Natural killer cell (primary cell): ENCODE data around the gene SPECC1. TPM values are rescaled to one million over a fixed set of nuclear protein-coding genes. Genes with fewer than 3 reads are reported as not detected.

Experiments
- ATAC-seq, 3 donors: fragments of 150-1000 bp in 2 of 3; fragments of 200-7000 bp in 1 of 3; cut with Tn5 transposase; 1 replicate in 1 of 3; 2 replicates in 2 of 3; pipeline ENCODE4 v1.10.0; 2021; ENCODE audit warnings: mild to moderate bottlenecking in 2 of 3, moderate library complexity in 2 of 3
- DNase-seq, 2 donors: peaks; one replicate each; pipeline versions ENCODE4 v3.0.0 to v3.0.0-alpha.2; 2013 to 2021; ENCODE audit warnings: mixed read lengths in 1 of 2
- H3K27ac ChIP-seq: one replicate; pipeline ENCODE4 v1.5.1; 2013; ENCODE audit warnings: mild to moderate bottlenecking, low read length
- H3K27me3 ChIP-seq: one replicate; pipeline ENCODE4 v1.6.1; 2013; ENCODE audit warnings: low read length; ENCODE audit not compliant: control insufficient read depth, insufficient read depth
- H3K36me3 ChIP-seq: one replicate; pipeline ENCODE4 v1.6.1; 2013; ENCODE audit warnings: low read length; ENCODE audit not compliant: control insufficient read depth, insufficient read depth
- H3K4me1 ChIP-seq: one replicate; pipeline ENCODE4 v1.6.1; 2013; ENCODE audit warnings: low read length; ENCODE audit not compliant: control insufficient read depth, insufficient read depth
- H3K4me3 ChIP-seq: one replicate; pipeline ENCODE4 v1.5.1; 2013; ENCODE audit warnings: low read length
- H3K9me3 ChIP-seq: one replicate; pipeline ENCODE4 v1.6.1; 2013; ENCODE audit warnings: low read length; ENCODE audit not compliant: control insufficient read depth, insufficient read depth
- H3K27ac Mint-ChIP-seq, 2 donors: one replicate each; pipeline ENCODE4 v1.8.0; 2022; ENCODE audit warnings: mild to moderate bottlenecking in 2 of 2, mixed read lengths in 2 of 2, moderate library complexity in 1 of 2
- H3K27me3 Mint-ChIP-seq, 2 donors: one replicate each; pipeline ENCODE4 v1.8.0; 2022; ENCODE audit warnings: low read depth in 2 of 2, mixed read lengths in 2 of 2
- H3K36me3 Mint-ChIP-seq: one replicate; pipeline ENCODE4 v1.8.0; 2022; ENCODE audit warnings: mixed read lengths
- H3K4me1 Mint-ChIP-seq, 2 donors: one replicate each; pipeline ENCODE4 v1.8.0; 2022; ENCODE audit warnings: mixed read lengths in 2 of 2
- H3K4me3 Mint-ChIP-seq: one replicate; pipeline ENCODE4 v1.8.0; 2022; ENCODE audit warnings: mild to moderate bottlenecking, moderate library complexity, mixed read lengths
- H3K9me3 Mint-ChIP-seq, 2 donors: one replicate each; pipeline ENCODE4 v1.8.0; 2022; ENCODE audit warnings: mixed read lengths in 2 of 2
- WGBS: methylation state at CpG from one replicate; pipeline ENCODE4 v1.1.7; 2013; ENCODE audit warnings: missing lambda C conversion rate; ENCODE audit not compliant: insufficient coverage; 5-methylcytosine and 5-hydroxymethylcytosine counted together
- intact Hi-C: fragments of 100-400 bp; cut with micrococcal nuclease; formaldehyde crosslinking; loops from one replicate; pipeline ENCODE4 v1.14.2; 2022
- total RNA-seq, 4 donors: library from RNA; stranded (reverse); fragments of 120-200 nt in 1 of 4; gene quantifications; one replicate each; pipeline versions ENCODE4 v1.2.3 to v1.2.4, GENCODE V29; 2013 to 2022
- TF ChIP-seq, protein P1 (sequence below): fragments of 200-600 bp; IDR thresholded peaks from one replicate; pipeline ENCODE4 v1.8.0; 2022; ENCODE audit warnings: antibody characterized with exemption

Gene SPECC1
- total RNA-seq, 3 donors from 2014 or later (not counting 1 experiment from before 2014, with no cell fraction given): 29.3 to 45.1 (median 37.2) TPM

DNA sequence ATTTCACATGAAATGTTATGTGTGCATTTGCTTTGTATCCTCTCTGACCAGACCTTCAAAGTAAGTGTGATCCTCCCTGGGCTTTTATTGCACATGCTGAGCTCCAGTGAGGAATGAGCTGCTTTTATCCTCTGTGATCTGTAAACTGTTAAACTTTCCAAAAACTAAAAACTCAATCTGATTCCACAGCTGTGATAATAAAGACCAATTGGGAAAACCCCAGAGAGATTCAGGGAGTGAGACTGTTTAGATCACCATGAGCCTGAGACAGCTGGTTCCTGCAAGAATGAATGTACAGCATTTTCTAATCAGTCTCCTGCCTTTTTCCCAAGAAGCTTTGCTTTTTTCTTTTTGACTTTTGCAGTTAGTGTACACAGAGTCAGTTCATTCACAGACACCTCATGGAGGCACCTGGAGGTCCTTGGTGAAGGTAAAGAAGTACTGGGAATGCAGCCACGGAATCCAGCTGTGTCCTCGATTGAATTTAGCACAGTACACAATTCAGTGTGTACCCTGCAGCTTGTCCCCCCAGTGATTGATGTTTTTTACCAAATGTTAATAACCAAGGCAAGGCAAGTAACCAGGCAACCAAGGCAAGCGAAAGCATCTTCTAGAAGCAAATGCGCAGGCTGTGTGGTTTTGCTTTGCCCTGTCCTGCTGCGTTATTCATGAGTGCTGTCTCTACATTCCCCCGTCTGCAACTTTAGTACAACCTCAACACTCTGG, 275.6 kb downstream of the SPECC1 start:
- H3K4me3 ChIP-seq: no peak overlapping the region
- Mint-ChIP-seq H3K9me3 (no peaks in the 10 kb centered on the region), H3K36me3 (no peaks in the 10 kb centered on the region), H3K4me1 (no peaks in the 10 kb centered on the region), H3K27me3 (no peaks in the 10 kb centered on the region), H3K27ac (no peak overlapping the region), H3K4me3 (no peak overlapping the region)
- H3K27ac ChIP-seq: no peak overlapping the region
- DNase-seq (no peak), ATAC-seq (no peak)
- peaks cover 11% of the 10 kb centered on the region for H3K4me1 ChIP-seq
- H3K9me3 ChIP-seq: no peaks in the 10 kb centered on the region
- no peaks in the 10 kb centered on the region for H3K36me3 ChIP-seq
- H3K27me3 ChIP-seq: no peaks in the 10 kb centered on the region
- 95% methylated on average over 4 of the region's 6 CpGs for WGBS
- TF ChIP-seq, protein P1, sequence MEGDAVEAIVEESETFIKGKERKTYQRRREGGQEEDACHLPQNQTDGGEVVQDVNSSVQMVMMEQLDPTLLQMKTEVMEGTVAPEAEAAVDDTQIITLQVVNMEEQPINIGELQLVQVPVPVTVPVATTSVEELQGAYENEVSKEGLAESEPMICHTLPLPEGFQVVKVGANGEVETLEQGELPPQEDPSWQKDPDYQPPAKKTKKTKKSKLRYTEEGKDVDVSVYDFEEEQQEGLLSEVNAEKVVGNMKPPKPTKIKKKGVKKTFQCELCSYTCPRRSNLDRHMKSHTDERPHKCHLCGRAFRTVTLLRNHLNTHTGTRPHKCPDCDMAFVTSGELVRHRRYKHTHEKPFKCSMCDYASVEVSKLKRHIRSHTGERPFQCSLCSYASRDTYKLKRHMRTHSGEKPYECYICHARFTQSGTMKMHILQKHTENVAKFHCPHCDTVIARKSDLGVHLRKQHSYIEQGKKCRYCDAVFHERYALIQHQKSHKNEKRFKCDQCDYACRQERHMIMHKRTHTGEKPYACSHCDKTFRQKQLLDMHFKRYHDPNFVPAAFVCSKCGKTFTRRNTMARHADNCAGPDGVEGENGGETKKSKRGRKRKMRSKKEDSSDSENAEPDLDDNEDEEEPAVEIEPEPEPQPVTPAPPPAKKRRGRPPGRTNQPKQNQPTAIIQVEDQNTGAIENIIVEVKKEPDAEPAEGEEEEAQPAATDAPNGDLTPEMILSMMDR: no peak
- intact Hi-C loops: no loop called here

DNA sequence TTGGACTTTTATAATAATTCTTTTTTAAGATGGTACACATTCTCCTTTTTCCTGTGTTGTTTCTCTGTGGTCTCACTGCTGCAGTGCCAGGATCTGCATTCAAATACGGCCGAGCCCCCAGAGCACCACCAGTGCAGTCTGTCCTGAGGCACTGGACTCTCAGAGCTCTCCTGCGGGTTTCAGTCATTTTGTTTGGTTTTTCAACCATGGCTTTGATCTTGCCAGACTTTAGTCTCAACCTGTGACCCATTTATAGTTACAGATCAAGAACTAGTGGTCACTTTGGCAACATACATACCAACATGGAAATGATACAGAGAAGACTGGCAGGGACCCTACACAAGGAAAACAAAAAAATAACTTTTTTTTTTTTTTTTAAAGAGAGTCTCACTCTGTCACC, 280.8 kb downstream of the SPECC1 start:
- H3K4me1 ChIP-seq: no peaks in the 10 kb centered on the region
- no peak overlapping the region for H3K4me3 ChIP-seq
- no peaks in the 10 kb centered on the region for H3K36me3 Mint-ChIP-seq
- WGBS: 62% methylated on average over 3 of the region's 3 CpGs
- H3K36me3 ChIP-seq: no peaks in the 10 kb centered on the region
- no peak overlapping the region for H3K4me3 Mint-ChIP-seq
- H3K27ac Mint-ChIP-seq: no peak overlapping the region
- no peaks in the 10 kb centered on the region for H3K4me1 Mint-ChIP-seq
- TF ChIP-seq, protein P1: no peak
- no peaks in the 10 kb centered on the region for H3K27me3 ChIP-seq
- intact Hi-C loops: no loop called here
- H3K9me3 ChIP-seq: no peaks in the 10 kb centered on the region
- no peak for ATAC-seq
- no peak for DNase-seq
- H3K27me3 Mint-ChIP-seq: no peaks in the 10 kb centered on the region
- no peak overlapping the region for H3K27ac ChIP-seq
- no peaks in the 10 kb centered on the region for H3K9me3 Mint-ChIP-seq

DNA sequence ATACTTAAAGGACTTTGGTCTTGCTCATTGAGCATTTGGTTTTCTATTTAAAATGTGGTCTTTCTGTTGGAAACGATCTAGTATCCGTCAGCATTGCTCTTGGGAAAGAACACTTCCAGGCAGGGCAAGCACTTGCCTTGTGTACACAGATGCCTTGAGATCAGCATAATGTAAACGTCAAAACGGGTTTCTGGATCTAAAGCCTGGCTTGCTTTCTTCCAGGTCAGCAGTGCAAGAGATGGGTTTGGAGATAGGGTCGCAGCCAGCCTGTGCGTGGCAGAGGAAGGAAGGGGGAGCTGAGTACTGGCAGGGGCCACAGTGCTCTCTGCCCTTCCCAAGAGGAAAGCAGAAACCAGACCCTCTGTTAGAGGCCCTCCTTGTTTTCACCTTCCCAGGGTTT, 282.7 kb downstream of the SPECC1 start:
- intact Hi-C loops: no loop called here
- no peak overlapping the region for H3K27ac ChIP-seq
- DNase-seq: no peak
- ATAC-seq: no peak
- H3K4me1 ChIP-seq: no peaks in the 10 kb centered on the region
- Mint-ChIP-seq H3K27me3 (no peaks in the 10 kb centered on the region), H3K27ac (no peak overlapping the region), H3K4me3 (no peak overlapping the region), H3K9me3 (no peaks in the 10 kb centered on the region), H3K4me1 (no peaks in the 10 kb centered on the region), H3K36me3 (no peaks in the 10 kb centered on the region)
- H3K36me3 ChIP-seq: no peaks in the 10 kb centered on the region
- WGBS: 60% methylated on average over 6 of the region's 6 CpGs
- no peaks in the 10 kb centered on the region for H3K9me3 ChIP-seq
- no peaks in the 10 kb centered on the region for H3K27me3 ChIP-seq
- H3K4me3 ChIP-seq: no peak overlapping the region
- TF ChIP-seq, protein P1: no peak

DNA sequence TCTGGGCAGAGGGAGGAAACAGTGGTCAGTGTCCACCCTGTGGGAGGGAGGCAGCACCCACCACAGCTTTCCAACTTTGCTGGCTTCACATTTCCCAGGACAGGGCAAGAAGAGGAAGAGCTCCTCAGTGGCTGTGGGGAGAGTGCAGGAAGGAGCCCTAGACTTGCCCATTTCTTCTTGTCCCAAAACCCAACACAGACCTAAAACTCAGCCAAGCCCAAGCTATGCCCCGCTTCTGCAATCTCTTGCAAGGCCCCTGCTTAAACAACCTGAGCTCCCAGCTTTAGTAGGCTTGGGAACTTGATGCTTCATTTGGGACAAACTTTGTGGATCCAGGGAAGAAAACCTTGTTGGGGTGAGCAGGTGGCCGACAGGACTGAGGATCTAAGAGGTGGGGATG, 284.3 kb downstream of the SPECC1 start:
- Mint-ChIP-seq H3K36me3 (no peaks in the 10 kb centered on the region), H3K27ac (no peak overlapping the region), H3K9me3 (no peaks in the 10 kb centered on the region), H3K4me1 (no peaks in the 10 kb centered on the region), H3K27me3 (no peaks in the 10 kb centered on the region), H3K4me3 (no peak overlapping the region)
- no peak overlapping the region for H3K27ac ChIP-seq
- intact Hi-C loops: no loop called here
- WGBS: 92% methylated on average over 2 of the region's 2 CpGs
- no peaks in the 10 kb centered on the region for H3K36me3 ChIP-seq
- no peaks in the 10 kb centered on the region for H3K9me3 ChIP-seq
- DNase-seq (no peak), ATAC-seq (peak in 1 of 3 donors; percentile 42)
- TF ChIP-seq, protein P1: no peak
- H3K4me1 ChIP-seq: no peaks in the 10 kb centered on the region
- no peaks in the 10 kb centered on the region for H3K27me3 ChIP-seq
- H3K4me3 ChIP-seq: no peak overlapping the region
